ENCODE data around the gene FFAR3.

DNA sequence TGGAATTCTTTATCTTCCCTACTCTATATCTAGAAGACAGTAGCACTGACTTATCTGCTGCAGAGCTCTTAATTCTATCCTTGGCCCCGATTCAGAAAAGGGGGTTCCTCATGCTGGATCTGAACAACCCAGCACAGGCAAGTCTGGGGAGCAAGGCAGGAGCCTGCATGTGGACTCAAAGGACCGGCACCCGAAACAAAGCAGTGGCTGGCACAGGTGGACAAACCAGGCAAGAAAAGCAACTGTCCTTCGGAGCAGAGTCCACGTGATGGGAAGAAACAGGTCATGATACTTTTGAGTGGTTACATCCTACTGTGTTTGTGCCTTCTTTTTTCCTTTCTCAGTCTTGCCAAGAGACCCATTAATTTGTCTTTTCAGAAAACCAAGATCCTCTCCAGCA lies 50.9 kb downstream of the FFAR3 start:
- TF ChIP-seq POLR2A (IDR thresholded peaks at IDR 0.05) = no peak
- TF ChIP-seq, protein P1, sequence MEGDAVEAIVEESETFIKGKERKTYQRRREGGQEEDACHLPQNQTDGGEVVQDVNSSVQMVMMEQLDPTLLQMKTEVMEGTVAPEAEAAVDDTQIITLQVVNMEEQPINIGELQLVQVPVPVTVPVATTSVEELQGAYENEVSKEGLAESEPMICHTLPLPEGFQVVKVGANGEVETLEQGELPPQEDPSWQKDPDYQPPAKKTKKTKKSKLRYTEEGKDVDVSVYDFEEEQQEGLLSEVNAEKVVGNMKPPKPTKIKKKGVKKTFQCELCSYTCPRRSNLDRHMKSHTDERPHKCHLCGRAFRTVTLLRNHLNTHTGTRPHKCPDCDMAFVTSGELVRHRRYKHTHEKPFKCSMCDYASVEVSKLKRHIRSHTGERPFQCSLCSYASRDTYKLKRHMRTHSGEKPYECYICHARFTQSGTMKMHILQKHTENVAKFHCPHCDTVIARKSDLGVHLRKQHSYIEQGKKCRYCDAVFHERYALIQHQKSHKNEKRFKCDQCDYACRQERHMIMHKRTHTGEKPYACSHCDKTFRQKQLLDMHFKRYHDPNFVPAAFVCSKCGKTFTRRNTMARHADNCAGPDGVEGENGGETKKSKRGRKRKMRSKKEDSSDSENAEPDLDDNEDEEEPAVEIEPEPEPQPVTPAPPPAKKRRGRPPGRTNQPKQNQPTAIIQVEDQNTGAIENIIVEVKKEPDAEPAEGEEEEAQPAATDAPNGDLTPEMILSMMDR (IDR thresholded peaks at IDR 0.05) = no peak

All from body of pancreas (tissue), 4 donors.